GM23338 (cell line): ENCODE data around the gene ENOX2. TPM values are rescaled to one million over a fixed set of nuclear protein-coding genes. Genes with fewer than 3 reads are reported as not detected.
"Not testable (repeated sequence)": the region's sequence is repeated elsewhere in the genome, so short reads cannot be mapped to it uniquely, and the experiment has no call there.

ENCODE experiments used
- ATAC-seq: fragments of 200-7000 bp; cut with Tn5 transposase; 3 replicates; pipeline ENCODE4 v1.9.1; 2020
- DNase-seq: peaks from one replicate; pipeline ENCODE4 v3.0.0-alpha.2; 2015; ENCODE audit warnings: low spot score
- H2AFZ ChIP-seq: fragments of 200-600 bp; sonication (generic); 2 replicates; pipeline ENCODE4 v1.8.0; 2016; ENCODE audit warnings: antibody characterized with exemption, mild to moderate bottlenecking, moderate library complexity
- H3F3A ChIP-seq: fragments of 200-600 bp; sonication (generic); replicated peaks from 2 replicates; pipeline ENCODE4 v1.8.0; 2017; ENCODE audit warnings: antibody characterized with exemption, mixed run types, low read depth
- H3K27ac ChIP-seq: fragments of 200-600 bp; sonication (generic); 2 replicates; pipeline ENCODE4 v1.6.1; 2016; ENCODE audit warnings: low read depth
- H3K27me3 ChIP-seq: fragments of 200-600 bp; sonication (generic); 2 replicates; pipeline ENCODE4 v1.8.0; 2016; ENCODE audit warnings: mild to moderate bottlenecking, mixed run types, moderate library complexity; ENCODE audit not compliant: insufficient read depth
- H3K36me3 ChIP-seq: fragments of 200-600 bp; sonication (generic); 2 replicates; pipeline ENCODE4 v1.8.0; 2016; ENCODE audit warnings: mild to moderate bottlenecking; ENCODE audit not compliant: insufficient read depth
- H3K4me1 ChIP-seq: fragments of 200-600 bp; sonication (generic); 2 replicates; pipeline ENCODE4 v1.8.0; 2016; ENCODE audit warnings: mild to moderate bottlenecking, moderate library complexity; ENCODE audit not compliant: insufficient read depth
- H3K4me2 ChIP-seq: fragments of 200-600 bp; sonication (generic); 2 replicates; pipeline ENCODE4 v1.7.1; 2017; ENCODE audit warnings: mixed run types
- H3K4me3 ChIP-seq: fragments of 200-600 bp; sonication (generic); 2 replicates; pipeline ENCODE4 v1.6.1; 2016; ENCODE audit warnings: mixed run types
- H3K79me2 ChIP-seq: fragments of 200-600 bp; sonication (generic); replicated peaks from 2 replicates; pipeline ENCODE4 v1.8.0; 2017; ENCODE audit warnings: mild to moderate bottlenecking; ENCODE audit not compliant: insufficient read depth
- H3K9me2 ChIP-seq: fragments of 200-600 bp; sonication (generic); 2 replicates; pipeline ENCODE4 v1.8.0; 2017; ENCODE audit not compliant: insufficient read depth
- H4K20me1 ChIP-seq: fragments of 200-600 bp; sonication (generic); replicated peaks from 2 replicates; pipeline ENCODE4 v1.8.0; 2017; ENCODE audit warnings: mild to moderate bottlenecking; ENCODE audit not compliant: insufficient read depth
- H3K27ac Mint-ChIP-seq: 2 replicates; pipeline ENCODE4 v1.8.0; 2020; ENCODE audit warnings: inconsistent platforms, mild to moderate bottlenecking, moderate library complexity, mixed read lengths
- H3K27me3 Mint-ChIP-seq: 3 replicates; pipeline ENCODE4 v1.8.0; 2022; ENCODE audit warnings: low read depth, mild to moderate bottlenecking, moderate library complexity, mixed read lengths, inconsistent platforms; ENCODE audit not compliant: insufficient read depth, poor library complexity
- H3K36me3 Mint-ChIP-seq: 3 replicates; pipeline ENCODE4 v1.8.0; 2021; ENCODE audit warnings: low read depth, mild to moderate bottlenecking, inconsistent platforms, moderate library complexity, mixed read lengths
- H3K4me1 Mint-ChIP-seq: 3 replicates; pipeline ENCODE4 v1.8.0; 2020; ENCODE audit warnings: mild to moderate bottlenecking, inconsistent platforms, mixed read lengths
- H3K4me3 Mint-ChIP-seq: 3 replicates; pipeline ENCODE4 v1.8.0; 2021; ENCODE audit warnings: moderate library complexity, mild to moderate bottlenecking, inconsistent platforms, mixed read lengths
- H3K9me3 Mint-ChIP-seq: 3 replicates; pipeline ENCODE4 v1.8.0; 2020; ENCODE audit warnings: moderate library complexity, mild to moderate bottlenecking, inconsistent platforms, mixed read lengths
- CREB1 ChIP-seq: fragments of 250-450 bp; sonication (Bioruptor Pico); IDR thresholded peaks from 2 replicates; pipeline ENCODE4 v1.5.0; 2020; ENCODE audit warnings: low read depth, mild to moderate bottlenecking, moderate library complexity
- ETS1 ChIP-seq: IDR thresholded peaks from 2 replicates; pipeline ENCODE4 v1.6.1; 2016; ENCODE audit warnings: antibody characterized with exemption
- NANOG ChIP-seq: IDR thresholded peaks from 2 replicates; pipeline ENCODE4 v1.6.1; 2016; ENCODE audit warnings: antibody characterized with exemption, borderline replicate concordance
- REST ChIP-seq: IDR thresholded peaks from one replicate; pipeline ENCODE4 v1.6.1; 2018; ENCODE audit warnings: antibody characterized with exemption; ENCODE audit not compliant: unreplicated experiment
- ZNF462 ChIP-seq: fragments of 250-450 bp; sonication (Bioruptor Pico); IDR thresholded peaks from 2 replicates; pipeline ENCODE4 v1.5.0; 2020; ENCODE audit warnings: mild to moderate bottlenecking, moderate library complexity
- polyA plus RNA-seq: library from polyadenylated mRNA; unstranded; fragments of >200 nt; fragmentation: Nextera tagmentation; extraction: Ambion mirVana; gene quantifications from 2 replicates; pipeline ENCODE4 v1.2.1, GENCODE V29; 2016
- total RNA-seq: library from RNA; depleted of rRNA; stranded (reverse); fragments of >200 nt; shearing (Covaris generic); gene quantifications from 2 replicates; pipeline ENCODE4 v1.2.3, GENCODE V29; 2014

The ENOX2 gene
- total and polyA plus RNA-seq, 2 experiments from 2014 or later, result 9.6 to 11.2 TPM

GRCh38 chrX:130825525-130825924 is 77.5 kb downstream of the ENOX2 start (continued):
- TF ChIP-seq ZNF462 (CRISPR knock-in tag) (no peak), ETS1 (no peak), REST (no peak), NANOG (no peak), CREB1 (no peak)

GRCh38 chrX:130819367-130819766 is 83.6 kb downstream of the ENOX2 start:
- not testable (repeated sequence) for H2AFZ ChIP-seq, H3K9me2 ChIP-seq, H3K4me1 ChIP-seq, H3K27me3 Mint-ChIP-seq, H3K79me2 ChIP-seq, ATAC-seq, H3K36me3 Mint-ChIP-seq, H3K4me2 ChIP-seq, H3K27ac ChIP-seq, H3K4me3 Mint-ChIP-seq, H3K4me1 Mint-ChIP-seq, H3K27ac Mint-ChIP-seq, DNase-seq, H3F3A ChIP-seq, H3K36me3 ChIP-seq, H4K20me1 ChIP-seq, H3K27me3 ChIP-seq, H3K4me3 ChIP-seq
- H3K9me3 Mint-ChIP-seq, result peaks cover 14% of the 10 kb centered on the region; the same call in 1 of the 3 replicates

GRCh38 chrX:130813932-130814331 is 89.1 kb downstream of the ENOX2 start:
- not testable (repeated sequence) for ATAC-seq, H2AFZ ChIP-seq, H3K9me2 ChIP-seq, H3K4me3 Mint-ChIP-seq, H3K27me3 ChIP-seq, H4K20me1 ChIP-seq, H3K27me3 Mint-ChIP-seq, H3K36me3 ChIP-seq, H3K79me2 ChIP-seq, H3K4me3 ChIP-seq, H3K27ac Mint-ChIP-seq, H3K27ac ChIP-seq, H3K4me1 ChIP-seq, H3K4me1 Mint-ChIP-seq, H3K36me3 Mint-ChIP-seq, H3K4me2 ChIP-seq, H3F3A ChIP-seq
- peaks cover 12% of the 10 kb centered on the region; the same call in 2 of the 3 replicates for H3K9me3 Mint-ChIP-seq
- DNase-seq, result peak; percentile 7
